T1000 (cell line): ENCODE data around the gene SEMA3G.

Experiments used
- DNase-seq: peaks from one replicate; lab custom pipeline; 2025; ENCODE audit warnings: mixed read lengths; lab: John Stamatoyannopoulos, UW

The SEMA3G gene

DNA sequence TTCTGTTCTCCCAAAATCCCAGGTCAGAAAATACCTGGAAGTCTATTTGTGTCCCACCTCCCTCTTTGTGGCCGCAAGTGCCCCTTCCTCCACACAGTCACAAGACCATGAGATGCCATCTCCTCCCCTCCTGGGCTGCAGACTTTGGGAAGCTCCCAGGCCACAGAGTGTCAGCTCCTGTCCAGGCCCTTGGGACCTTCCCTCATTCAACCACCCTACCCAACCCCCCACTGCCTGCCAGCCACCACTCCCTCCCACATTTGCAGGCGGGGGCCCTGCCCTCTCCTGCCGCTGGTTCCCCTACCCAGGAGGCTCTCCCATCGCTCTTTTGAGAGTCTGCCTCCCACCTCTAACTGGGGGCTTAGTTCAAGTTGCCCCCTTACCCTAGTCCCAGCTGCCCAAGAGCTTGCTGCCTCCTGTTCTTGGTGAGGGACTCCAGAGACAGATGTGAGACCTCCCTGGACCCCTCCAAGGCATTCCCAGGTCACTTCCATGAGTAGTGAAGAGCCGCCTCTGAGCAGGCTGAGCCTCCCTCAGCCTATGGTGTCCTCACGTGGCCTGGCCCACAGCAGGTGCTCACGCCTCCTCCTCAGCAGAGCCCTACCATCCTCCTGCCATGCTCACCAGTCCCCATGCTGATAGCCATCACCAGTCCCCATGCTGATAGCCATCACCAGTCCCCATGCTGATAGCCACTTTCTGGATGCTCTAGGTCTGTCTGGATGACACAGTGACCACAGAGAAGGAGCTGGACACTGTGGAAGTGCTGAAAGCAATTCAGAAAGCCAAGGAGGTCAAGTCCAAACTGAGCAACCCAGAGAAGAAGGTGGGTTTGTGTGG lies 34.4 kb upstream of the SEMA3G start:
- DNase-seq = no peak

DNA sequence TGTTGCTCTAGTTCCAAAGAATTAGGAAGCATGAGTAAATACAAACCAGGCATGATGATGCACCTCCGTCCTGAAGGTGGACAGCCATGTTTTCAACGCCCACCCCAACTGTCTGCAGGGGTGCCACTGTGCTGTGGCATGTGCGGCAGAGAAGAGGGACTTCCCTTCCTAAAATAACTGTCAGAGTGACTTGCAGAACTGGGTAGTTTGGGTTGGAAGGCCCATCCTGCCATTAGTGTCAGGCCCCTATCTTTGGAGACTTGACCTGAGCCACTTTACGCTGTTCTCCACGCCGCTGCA lies 32.8 kb upstream of the SEMA3G start:
- no peak for DNase-seq

DNA sequence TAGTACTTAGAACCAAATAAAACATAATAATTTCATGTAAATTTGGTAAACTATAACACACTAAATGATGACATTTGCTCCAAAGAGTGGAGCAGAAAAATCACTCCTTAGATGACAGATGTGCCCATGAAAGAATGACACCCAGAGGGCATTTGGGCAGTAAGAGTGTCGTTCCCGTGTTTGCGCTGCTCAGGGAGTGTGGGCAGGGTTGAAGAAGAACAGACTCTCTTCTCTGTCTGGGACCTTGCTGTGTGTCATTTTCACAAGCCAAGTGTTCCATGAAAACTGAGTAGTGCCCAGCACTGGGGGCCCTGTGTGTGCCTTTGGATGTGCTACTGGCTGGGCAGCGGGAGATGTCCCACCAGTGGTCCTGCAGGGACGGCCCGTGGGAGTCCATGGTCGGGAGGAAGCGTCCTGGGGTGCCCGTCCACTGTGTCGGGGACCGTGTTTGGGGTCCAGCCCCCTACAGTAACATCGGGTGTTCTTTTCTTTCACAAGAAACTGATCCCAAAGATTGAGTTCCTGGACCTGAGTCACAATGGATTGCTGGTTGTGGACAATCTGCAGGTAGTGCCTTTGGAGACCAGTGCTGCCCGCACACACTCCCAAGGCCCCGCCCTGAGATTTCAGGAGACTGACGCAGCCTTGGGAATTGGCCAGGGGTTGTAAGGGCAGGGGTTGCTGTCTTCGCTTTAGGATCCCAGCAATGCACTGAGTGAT lies 32.3 kb upstream of the SEMA3G start:
- no peak for DNase-seq

DNA sequence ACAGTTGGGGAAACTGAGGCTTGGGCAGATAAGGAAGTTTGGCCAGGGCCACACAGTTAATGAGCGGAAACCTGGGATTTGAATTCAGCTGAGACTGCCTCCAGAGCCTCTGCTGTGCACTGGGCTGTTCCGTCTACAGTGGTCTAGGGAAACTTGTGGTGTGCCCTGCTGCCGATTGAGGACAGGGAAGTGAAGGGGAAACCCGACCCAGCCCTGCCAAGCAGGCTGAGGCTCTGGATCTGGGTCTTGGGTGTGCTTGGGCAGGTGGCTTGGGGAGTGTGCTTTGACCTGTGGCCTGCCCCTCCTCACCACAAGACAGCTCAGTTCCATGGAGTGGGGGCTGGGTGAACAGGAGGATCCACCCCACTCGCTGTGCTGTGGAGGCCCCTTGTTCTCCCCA lies 28.1 kb upstream of the SEMA3G start:
- no peak for DNase-seq

DNA sequence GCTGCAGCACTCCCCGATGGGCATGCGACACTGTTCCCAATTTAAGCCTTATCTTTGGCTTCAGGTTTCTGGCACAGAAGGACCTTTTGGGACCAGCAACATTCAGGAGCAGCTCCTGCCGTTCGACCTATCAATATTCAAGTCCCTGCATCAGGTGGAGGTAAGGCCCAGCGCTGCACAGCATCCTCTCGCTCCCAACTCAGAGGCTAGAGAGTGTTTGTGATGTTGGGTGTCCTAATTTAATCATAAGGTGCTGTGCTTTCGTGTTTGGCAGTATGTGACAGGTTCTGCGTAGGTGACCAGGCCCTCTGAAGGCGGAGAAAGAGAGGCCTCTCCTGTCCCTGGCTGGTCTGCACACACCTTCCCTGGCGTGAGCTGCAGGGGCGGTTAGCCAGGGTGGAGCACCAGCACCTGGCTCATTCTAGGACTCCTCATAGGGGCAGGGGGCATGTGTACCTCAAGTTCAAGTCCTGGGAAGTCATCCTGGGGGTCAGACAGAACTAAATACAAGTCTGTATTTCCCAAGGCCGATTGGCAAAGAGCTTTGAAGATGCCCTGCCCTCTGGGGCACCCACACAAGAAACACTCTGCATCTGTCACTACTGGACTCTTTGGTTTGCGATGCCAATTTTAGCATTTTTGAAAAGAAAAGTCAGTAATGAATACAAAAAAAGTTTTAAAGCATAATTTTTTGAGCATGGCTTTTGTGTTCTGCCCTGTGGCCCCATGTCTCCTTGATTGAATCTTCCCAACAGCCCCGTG lies 27.5 kb upstream of the SEMA3G start:
- no peak for DNase-seq

DNA sequence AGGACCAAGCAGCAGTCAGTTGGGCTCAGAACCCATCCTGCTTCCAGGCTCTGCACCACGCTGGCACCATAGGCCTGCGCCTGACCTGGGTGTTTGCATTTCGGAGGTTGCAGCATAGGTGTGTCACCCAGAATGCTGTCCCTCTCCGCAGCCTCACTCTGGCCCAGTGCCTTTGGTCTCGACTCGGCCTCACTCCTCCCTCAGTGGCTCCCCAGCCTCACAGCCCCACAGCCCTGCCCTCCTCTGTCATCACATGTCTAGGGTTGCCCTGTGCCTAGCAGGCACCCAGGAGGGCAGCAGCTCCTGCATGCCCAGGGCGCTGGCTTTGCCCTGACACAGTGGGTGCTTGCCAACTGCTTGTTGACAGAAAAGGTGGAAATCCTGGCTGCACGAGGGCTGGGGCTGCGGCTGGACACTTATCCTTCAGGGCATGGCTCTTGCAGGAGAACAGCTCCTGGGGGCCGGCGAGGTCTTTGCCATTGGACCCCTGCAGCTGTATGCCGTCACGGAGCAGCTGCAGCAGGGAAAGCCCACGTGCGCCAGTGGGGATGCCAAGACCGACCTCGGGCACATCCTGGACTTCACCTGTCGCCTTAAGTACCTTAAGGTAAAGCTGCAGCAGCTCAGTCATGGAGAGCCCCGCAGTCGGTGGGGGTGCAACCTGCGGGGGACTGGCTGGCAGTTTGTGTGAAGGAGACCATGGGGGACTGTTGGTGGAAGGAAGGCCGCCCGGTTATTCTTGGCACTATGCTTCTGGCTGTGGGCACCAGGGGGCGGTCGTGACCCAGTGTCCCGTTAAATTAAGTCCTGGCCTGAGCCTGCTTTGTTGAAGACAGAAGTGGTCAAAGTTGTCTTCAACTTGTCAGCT lies 26.7 kb upstream of the SEMA3G start:
- peak; percentile 16 for DNase-seq

DNA sequence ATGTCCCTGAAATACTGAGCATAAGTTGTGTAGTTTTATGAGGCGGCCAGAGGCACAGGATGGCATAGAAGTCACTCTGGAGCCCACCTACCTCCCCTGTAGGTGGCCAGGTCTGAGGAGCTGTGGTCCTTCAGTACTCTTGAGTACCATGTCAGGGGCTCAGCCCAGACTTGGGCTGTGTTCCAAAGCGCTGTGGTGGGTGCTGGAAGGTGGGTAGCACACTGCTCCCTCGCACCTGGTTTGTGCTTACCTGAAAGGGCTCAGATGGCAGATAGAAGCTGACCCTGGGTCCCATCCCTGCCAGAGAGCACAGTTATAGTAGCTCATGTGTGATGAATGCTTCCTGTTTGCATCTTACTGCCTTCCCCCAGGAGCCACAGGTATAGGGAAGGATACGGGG lies 26.0 kb upstream of the SEMA3G start:
- DNase-seq = no peak

DNA sequence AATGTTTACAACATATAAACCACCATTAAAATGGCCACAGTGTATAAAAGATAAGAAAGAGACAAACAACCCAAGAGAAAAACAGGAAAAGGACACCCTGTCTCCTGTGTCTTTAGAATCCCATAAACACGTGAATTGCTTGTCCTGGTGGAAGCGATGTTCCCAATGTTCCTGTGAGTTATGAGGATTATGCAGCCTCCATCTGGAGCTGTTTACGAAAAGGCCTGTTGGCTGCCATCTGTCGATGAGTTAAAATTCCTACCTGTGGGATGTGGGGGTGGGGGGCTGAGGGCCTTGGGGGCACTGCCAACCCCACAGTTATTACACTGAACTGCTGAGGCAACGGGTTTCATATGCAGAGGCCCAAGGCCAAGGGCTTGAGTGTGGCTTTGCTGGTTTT lies 24.1 kb upstream of the SEMA3G start:
- no peak for DNase-seq

DNA sequence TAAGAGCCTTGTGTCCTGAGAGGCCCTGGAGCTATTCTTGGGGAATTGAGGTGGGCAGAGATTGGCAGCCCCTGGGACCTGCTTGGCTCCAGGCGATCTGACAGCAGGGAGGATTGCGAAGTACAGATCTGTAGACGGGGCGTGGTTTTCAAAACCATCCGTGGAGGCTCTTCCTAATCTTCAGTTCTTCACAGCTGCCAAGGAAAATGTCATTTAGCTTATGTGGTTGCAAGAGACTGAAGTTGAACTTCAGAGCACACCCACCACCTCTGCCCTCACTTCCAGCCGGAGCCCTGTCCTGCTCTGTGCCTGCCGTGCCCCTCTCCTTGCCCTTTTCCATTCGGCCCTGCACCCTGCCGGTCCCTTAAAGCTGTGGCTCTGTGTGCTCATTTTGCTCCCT lies 23.4 kb upstream of the SEMA3G start:
- DNase-seq = no peak

DNA sequence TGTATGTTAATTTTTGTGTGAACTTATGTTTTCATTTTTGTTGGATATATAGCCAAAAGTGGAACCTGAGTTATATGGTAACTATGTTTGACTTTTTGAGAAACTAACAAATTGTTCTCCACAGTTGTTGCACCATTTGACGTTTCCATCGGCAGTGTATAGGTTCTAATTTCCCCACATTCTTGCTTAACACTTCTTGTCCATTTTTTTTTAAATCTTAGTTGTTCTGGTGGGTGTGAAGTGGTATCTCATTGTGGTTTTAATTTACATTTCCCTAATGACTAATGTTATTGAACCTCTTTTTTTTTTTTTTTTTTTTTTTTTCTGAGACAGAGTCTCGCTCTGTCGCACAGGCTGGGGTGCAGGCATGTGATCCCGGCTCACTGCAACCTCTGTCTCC lies 18.5 kb upstream of the SEMA3G start:
- no peak for DNase-seq

DNA sequence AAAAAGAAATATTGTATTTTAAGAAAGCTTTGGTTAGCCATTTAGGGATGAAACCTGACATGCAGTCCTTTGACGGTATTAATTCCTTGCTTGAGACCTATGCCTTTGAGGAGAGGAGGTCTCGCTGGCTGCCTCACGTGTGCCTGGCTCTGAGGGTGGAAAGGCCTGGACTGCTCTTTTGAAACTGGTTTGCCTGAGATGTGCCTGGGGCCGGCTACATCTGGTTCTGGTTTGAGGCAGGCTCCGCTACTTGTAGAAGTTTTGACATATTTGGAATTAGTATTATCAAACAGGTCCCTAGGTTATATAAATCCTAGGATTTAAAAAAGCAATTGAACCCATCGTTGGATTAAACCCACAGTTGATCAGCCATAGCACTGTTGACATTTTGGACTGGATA lies 17.0 kb upstream of the SEMA3G start:
- no peak for DNase-seq

DNA sequence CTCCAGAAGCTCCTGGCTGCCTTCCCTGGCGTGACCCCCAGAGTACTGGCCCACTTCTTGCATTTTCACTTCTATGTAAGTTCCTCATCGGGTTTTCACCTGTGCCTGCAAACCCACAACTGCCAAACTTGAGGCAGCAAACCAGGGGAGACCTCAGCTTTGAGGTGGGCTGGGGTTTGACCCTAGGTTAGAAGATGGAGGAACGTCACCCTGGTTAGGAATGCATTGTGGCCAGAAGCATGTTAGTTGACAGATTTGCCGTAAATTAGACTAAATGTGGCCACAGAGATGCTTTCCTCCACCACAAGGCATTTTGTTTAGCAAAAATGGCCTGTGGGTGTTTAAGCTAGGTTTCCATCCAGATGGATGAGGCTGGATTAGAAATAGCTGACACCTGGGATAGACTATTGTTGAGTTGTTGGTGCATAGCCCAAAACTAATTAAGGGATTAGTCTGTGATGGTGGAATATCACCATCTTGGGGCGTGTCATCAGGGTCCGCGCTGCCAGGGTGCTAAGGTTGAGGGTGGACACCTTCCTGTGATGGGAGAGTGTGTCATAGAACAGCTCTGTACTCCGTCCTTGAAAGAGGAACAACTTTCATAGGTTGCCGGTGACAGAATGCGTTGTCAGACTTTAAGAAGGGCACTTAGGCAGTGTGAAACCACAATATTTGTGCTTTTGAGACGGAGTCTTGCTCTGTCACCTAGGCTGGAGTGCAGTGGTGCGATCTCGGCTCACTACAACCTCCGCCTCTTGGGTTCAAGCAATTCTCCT lies 14.1 kb upstream of the SEMA3G start:
- no peak for DNase-seq

DNA sequence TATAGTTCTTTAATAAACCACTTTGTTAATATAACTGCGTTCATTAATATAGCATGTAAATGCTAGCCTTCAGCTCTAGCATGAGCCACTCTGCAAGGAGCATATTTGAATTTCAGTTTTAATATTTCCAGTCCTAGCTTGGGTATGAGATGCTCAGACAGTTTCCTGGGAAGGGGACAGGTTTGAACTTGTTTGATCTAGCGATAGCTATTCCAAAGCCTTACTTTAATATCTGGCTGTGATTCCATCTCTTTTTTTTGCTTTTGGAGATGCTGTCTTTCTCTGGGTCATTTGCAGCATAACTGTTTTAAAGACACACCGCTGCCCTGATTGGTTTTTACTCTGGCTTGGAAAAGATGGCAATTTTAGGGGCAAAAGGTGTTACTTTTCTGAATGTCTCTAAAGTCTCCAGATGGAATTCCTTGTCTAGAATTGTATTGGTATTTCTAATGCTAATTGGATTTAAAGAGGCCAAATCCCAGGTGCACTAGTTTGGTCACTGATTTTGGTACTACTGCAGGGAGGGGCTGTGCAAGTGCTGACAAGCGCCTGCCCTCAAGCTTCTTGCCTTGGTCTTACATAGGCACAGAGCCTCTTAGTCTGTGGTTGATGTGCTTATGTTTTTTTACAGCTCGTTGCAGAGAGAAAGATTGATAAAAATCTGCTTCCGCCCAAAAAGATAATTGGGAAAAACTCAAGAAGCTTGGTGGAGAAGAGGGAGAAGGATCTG lies 13.3 kb upstream of the SEMA3G start:
- DNase-seq = no peak

DNA sequence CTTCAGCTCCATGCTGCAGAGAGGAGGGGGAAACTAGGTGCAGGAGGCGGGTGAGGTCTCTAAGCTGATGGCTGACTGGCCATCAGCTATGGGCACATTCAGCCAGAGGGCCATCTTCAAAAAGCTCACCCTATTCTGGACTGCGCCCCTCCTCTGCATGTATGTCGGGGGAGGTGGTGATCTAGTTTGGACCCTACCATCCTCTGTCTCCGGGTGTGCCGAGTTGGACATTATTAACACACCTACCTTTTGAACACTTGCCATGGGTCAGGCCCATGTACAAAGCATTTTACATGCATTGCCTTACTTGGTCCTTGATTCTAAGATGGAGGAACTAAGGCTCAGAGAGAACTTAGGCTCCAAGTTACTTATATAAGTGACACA lies 11.9 kb upstream of the SEMA3G start:
- DNase-seq = no peak

DNA sequence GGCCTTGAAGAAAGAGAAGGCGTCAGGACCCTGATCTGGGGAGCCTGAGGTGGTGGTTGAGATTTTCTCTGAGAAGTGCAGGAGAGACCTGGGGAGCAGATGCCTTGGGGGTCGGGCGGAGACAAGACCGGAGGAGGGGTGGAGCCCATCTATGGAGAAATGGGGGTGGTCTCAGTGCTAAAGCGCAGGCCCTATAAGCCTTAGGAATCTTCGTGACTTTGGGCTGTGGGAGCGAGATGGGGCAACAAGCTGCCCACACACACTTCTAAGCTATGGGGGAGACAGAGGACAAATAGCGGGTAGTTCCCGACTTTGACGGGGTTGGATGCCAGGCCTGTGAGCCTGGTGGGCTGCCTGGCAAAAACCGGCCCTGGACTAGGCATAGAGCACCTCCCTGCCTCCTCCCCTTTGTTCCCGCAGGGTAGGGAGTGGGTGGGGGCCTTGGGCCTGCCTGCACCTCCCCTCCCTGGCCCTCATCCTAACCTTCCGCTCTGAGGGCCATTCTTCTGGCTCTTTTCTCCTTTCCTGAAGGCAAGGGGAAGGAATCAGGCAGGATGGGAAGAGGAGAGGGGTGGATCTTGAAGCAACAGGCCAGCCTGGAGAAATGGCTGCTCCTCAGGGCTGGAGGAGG lies 11.4 kb upstream of the SEMA3G start:
- DNase-seq = no peak

DNA sequence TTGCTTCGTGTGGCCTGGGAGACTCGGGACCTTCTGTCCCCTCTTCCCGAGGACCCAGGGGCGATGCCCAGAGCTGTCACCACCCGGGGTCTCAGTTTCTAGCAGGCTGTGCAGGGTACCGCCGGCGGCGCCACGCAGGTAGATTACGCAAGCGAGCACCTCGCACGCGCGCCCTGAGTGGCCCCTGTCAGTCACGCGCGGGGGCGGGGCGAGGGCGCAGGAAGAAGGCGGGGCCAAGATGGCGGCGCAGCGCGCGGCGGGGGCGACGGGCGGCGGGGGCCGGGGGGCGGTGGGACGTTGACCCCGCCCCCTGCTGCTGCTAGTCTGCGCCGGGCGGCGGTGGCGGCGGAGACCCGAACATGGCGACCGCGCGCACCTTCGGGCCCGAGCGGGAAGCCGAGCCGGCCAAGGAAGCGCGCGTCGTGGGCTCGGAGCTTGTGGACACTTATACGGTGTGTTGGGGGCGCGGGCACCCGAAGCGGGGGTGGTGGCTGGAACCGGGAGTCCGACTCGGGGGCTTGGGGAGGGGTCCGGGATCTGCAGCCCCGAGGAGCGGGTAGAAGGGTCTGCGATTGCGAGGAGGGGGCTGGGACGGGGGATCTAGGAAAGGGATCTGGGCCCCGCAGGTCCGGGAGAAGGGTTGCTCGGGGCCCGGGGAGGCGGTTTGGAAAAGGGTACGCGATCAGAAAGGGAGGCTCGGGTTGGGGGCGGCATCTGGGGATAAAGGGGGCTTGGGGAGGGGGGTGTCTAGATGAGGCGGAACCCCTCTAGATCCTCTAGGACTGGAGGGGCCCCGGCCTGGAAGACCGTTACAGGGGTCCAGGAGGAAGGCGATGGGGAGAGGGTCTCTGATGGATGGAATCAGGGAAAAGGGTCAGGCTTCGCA lies 10.6 kb upstream of the SEMA3G start, which contains the start of gene NISCH:
Gene NISCH, plus strand, starts transcription at position 322 of the 886 bp plus-strand sequence. Its CDS starts 38 bp downstream, at position 360.
- peak; percentile 70 for DNase-seq

DNA sequence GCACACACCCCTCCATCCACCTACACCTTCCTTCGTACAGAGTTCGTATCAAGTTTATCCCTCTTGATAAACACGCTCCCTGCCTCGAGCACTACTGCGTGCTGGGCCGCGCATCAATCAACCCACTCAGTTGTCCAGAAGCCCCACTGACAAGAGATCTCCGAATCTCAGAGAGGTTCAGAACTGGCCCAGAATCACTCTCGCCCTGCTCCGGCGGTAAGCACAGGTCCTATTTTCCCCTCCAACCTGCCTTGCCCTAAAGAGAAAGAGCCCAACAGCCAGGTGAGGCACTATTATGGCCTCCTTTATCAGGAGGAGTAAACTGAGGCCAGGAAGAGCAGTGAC lies 10.0 kb upstream of the SEMA3G start:
- DNase-seq = no peak

DNA sequence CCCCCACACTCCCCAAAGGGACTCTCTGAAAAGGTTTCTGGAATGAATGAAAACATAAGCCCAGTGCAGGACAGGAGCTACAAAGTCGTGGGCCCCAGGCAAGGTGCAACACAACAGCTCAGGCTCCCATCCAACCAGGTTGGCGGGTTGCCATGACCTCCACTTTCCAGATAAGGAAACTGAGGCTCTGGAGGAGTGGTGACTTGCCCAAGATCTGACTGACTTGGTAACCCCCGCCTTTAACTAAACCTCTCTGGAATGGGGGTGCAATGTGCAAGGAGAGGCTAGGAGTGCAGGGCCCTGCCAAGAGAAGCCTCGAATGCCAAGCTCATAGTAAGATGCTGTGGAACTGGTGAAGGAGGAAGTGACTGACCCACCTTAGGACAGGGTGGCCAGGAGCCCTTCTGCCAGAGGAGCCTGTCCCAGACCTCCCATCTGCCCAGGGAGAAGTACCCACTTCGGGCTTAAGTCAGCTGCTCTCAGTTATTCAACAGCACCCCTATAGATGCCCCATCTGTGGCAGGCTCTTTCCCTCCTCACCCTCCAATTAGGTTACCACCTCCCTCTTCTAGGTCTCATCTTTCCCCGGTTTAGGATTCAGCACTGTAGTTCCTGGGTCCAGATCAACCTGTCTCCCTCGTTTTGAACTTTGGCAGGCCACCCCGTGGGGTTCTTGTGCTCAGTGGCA lies 9.5 kb upstream of the SEMA3G start:
- no peak for DNase-seq
